ENCODE results near the gene TRIM63.

The TRIM63 gene

GRCh38 chr1:26053718-26054560 is 13.5 kb downstream of the TRIM63 start:
- DNase-seq: no peak

- no peak for DNase-seq
Observed at GRCh38 chr1:26050248-26050640, 17.2 kb downstream of the TRIM63 start.

- no peak for DNase-seq
Observed at GRCh38 chr1:26049531-26050247, 17.7 kb downstream of the TRIM63 start.

GRCh38 chr1:26047278-26047874 is 20.1 kb downstream of the TRIM63 start:
- no peak for DNase-seq

GRCh38 chr1:26046246-26047095 is 21.0 kb downstream of the TRIM63 start:
- no peak for DNase-seq

- no peak for DNase-seq
Observed at GRCh38 chr1:26045722-26046245, 21.6 kb downstream of the TRIM63 start, which contains the start of gene SLC30A2. TSS of gene SLC30A2 (minus strand) at chr1:26046118. CDS start at chr1:26045896, 222 bp downstream.

GRCh38 chr1:26044971-26045721 is 22.3 kb downstream of the TRIM63 start:
- no peak for DNase-seq

GRCh38 chr1:26044414-26044813 is 23.0 kb downstream of the TRIM63 start:
- DNase-seq: no peak

GRCh38 chr1:26043765-26044164 is 23.7 kb downstream of the TRIM63 start:
- no peak for DNase-seq

GRCh38 chr1:26041978-26042377 is 25.5 kb downstream of the TRIM63 start:
- no peak for DNase-seq

GRCh38 chr1:26041401-26041800 is 26.0 kb downstream of the TRIM63 start:
- DNase-seq: no peak

- no peak for DNase-seq
Observed at GRCh38 chr1:26038904-26039303, 28.5 kb downstream of the TRIM63 start.

GRCh38 chr1:26038477-26038876 is 29.0 kb downstream of the TRIM63 start:
- DNase-seq: no peak

- no peak for DNase-seq
Observed at GRCh38 chr1:26037904-26038303, 29.5 kb downstream of the TRIM63 start.

GRCh38 chr1:26036756-26037281 is 30.6 kb downstream of the TRIM63 start:
- DNase-seq: no peak

- peak; percentile 80 for DNase-seq
Observed at GRCh38 chr1:26035959-26036755, 31.3 kb downstream of the TRIM63 start.

GRCh38 chr1:26035203-26035958 is 32.0 kb downstream of the TRIM63 start:
- peak; percentile 96 for DNase-seq

- DNase-seq: no peak
Observed at GRCh38 chr1:26034504-26035202, 32.8 kb downstream of the TRIM63 start.
